Forelimb muscle (tissue), 1 donor: Measurements from ENCODE around the gene FLII. TPM values are rescaled to one million over a fixed set of nuclear protein-coding genes. Genes with fewer than 3 reads are reported as not detected.
"Not testable (repeated sequence)": the region's sequence is repeated elsewhere in the genome, so short reads cannot be mapped to it uniquely, and the experiment has no call there.

Source experiments
- DNase-seq: peaks from one replicate; pipeline ENCODE4 v3.0.0-alpha.2; 2013; ENCODE audit warnings: low read depth
- polyA plus RNA-seq: library from polyadenylated mRNA; unstranded; fragments of 120-200 nt; gene quantifications from one replicate; pipeline ENCODE4 v1.2.1, GENCODE V29; 2013; ENCODE audit not compliant: insufficient read length

FLII gene
- polyA plus RNA-seq, 1 donor, result 146 TPM

GRCh38 chr17:18224053-18224386, 34.5 kb downstream of the FLII start:
- DNase-seq, result no peak

- no peak for DNase-seq
Observed at GRCh38 chr17:18218756-18219415, 39.7 kb downstream of the FLII start.

GRCh38 chr17:18217412-18218015, 41.0 kb downstream of the FLII start:
- no peak for DNase-seq

- not testable (repeated sequence) for DNase-seq
Observed at GRCh38 chr17:18216906-18217305, 41.6 kb downstream of the FLII start.

- DNase-seq, result no peak
Observed at GRCh38 chr17:18213666-18214270, 44.8 kb downstream of the FLII start.

- no peak for DNase-seq
Observed at GRCh38 chr17:18208092-18208491, 50.4 kb downstream of the FLII start.

- DNase-seq, result no peak
Observed at GRCh38 chr17:18206962-18207361, 51.6 kb downstream of the FLII start.

- no peak for DNase-seq
Observed at GRCh38 chr17:18205861-18206260, 52.7 kb downstream of the FLII start.

GRCh38 chr17:18203308-18203707, 55.2 kb downstream of the FLII start:
- no peak for DNase-seq

- DNase-seq, result no peak
Observed at GRCh38 chr17:18201108-18201507, 57.4 kb downstream of the FLII start.

- no peak for DNase-seq
Observed at GRCh38 chr17:18198530-18198929, 60.0 kb downstream of the FLII start.

- DNase-seq, result no peak
Observed at GRCh38 chr17:18197535-18198194, 60.9 kb downstream of the FLII start.

- DNase-seq, result no peak
Observed at GRCh38 chr17:18195246-18195645, 63.3 kb downstream of the FLII start.

Other genes with a start within 250 kb of the FLII start
- 19.7 TPM for gene ATPAF2, start 219.6 kb downstream of the FLII start, polyA plus RNA-seq
- gene GID4, start 219.3 kb downstream of the FLII start, polyA plus RNA-seq, result 11.9 TPM
- 24.9 TPM for gene DRG2, start 170.8 kb downstream of the FLII start, polyA plus RNA-seq
- gene MYO15A, start 150.0 kb downstream of the FLII start, polyA plus RNA-seq, result 1.2 TPM
- 62.8 TPM for gene ALKBH5, start 74.9 kb downstream of the FLII start, polyA plus RNA-seq
- gene LLGL1, start 33.1 kb downstream of the FLII start, polyA plus RNA-seq, result 20.8 TPM
- gene MIEF2, start 1.9 kb upstream of the FLII start, polyA plus RNA-seq, result 14.9 TPM
- gene TOP3A, start 56.3 kb upstream of the FLII start, polyA plus RNA-seq, result 26.7 TPM
- gene SMCR8, start 56.6 kb upstream of the FLII start, polyA plus RNA-seq, result 7.6 TPM
- 9.9 TPM for gene SHMT1, start 104.8 kb upstream of the FLII start, polyA plus RNA-seq
- not detected for gene EVPLL, start 119.0 kb upstream of the FLII start, polyA plus RNA-seq
- gene LGALS9C, start 218.1 kb upstream of the FLII start, polyA plus RNA-seq, result not detected